ENCODE data around the gene IL1RN.
"Not testable (repeated sequence)": the region's sequence is repeated elsewhere in the genome, so short reads cannot be mapped to it uniquely, and the experiment has no call there.

IL1RN gene, protein sequence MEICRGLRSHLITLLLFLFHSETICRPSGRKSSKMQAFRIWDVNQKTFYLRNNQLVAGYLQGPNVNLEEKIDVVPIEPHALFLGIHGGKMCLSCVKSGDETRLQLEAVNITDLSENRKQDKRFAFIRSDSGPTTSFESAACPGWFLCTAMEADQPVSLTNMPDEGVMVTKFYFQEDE

DNA sequence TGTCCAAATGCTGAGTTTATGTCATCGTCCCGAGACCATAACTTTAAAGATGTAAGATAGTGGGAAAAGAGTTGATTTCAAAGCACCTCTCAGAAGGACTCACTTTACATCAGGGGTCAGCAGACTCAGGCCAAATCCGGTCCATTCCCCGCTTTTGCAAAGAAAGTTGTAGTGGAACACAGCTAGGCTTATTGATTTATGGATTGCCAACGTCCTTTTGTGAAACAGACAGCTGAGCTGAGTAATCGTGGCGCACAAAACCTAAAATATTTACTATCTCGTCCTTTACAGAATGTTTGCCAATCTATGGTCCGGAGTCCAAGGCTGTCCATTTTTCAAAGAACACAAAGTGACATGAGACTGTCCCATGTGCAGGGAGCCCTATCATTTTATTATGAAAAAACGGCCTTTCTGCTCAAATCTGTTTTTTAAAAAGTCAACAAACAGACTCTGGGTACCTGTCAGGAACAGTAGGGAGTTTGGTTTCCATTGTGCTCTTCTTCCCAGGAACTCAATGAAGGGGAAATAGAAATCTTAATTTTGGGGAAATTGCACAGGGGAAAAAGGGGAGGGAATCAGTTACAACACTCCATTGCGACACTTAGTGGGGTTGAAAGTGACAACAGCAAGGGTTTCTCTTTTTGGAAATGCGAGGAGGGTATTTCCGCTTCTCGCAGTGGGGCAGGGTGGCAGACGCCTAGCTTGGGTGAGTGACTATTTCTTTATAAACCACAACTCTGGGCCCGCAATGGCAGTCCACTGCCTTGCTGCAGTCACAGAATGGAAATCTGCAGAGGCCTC is at the start of gene IL1RN:
TSS of gene IL1RN (plus strand) at position 754 of the 801 bp plus-strand sequence. CDS start at position 781, 27 bp downstream.
- no peak for DNase-seq (ENCODE audit: low spot score)

DNA sequence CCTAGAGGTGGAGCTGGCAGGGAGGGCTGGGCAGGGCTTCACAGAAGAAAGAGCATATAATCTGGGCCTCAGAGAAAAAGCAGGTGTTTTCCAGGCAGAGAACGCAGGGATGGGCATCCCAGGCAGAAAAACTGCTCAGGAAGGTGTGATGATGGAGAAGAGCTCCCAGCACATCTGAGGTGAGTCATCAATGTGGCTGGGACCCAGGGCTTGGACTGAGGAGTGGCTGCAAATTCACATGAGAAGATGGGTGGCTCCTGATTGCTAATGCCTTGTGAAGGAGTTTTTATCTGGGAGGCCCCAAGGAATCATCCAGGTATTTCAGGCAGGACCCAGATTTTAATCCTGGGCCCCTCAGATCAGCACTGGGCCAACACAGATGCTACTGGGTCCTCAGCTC is 49.5 kb upstream of the IL1RN start:
- no peak for DNase-seq (ENCODE audit: low spot score)

DNA sequence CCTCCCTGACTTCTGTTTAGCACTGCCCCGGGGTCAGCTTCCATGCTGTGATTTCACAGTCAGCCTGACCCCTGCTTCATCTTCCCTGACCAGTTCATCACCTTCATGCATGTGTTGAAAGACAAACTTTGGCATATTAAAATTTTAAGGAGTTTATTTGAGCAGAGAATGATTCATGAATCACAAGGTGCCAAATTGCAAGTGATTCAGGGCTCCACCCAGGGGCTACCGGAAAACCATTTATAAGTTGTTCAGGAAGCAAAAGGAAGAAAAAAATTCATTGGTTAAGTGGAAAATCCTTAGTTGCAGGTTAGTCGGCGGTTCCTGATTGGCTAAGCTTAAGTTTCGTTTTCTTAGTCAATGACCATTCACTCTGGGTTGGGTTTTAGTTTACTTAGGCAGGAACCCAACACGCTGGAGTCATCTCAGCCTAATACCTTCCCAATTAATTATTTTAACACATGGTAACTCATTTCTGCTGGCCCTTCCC is 49.0 kb upstream of the IL1RN start:
- no peak for DNase-seq (ENCODE audit: low spot score)

GRCh38 chr2:113079131-113079530 is 48.3 kb upstream of the IL1RN start:
- DNase-seq (ENCODE audit: low spot score) = no peak

DNA sequence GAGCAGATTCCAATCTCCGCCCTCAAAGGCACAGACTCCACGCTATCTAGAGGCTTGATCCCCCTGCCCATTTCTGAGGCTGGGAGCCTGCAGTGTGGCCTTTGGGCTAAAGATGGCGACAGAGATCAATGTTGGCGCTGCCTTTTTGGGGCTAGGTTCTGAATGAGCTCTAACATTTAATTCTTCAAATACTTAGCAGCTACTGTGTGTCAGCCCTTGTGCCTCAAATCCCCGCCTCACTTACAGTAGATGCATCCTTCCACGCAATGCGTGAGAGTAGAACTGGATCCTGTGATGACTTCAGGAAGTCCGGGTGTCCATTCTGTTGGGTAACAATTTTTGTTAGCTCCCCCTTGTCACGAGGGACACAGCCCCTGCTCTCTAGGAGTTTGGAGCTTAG is 47.3 kb upstream of the IL1RN start:
- peak; percentile 64 for DNase-seq (ENCODE audit: low spot score)

DNA sequence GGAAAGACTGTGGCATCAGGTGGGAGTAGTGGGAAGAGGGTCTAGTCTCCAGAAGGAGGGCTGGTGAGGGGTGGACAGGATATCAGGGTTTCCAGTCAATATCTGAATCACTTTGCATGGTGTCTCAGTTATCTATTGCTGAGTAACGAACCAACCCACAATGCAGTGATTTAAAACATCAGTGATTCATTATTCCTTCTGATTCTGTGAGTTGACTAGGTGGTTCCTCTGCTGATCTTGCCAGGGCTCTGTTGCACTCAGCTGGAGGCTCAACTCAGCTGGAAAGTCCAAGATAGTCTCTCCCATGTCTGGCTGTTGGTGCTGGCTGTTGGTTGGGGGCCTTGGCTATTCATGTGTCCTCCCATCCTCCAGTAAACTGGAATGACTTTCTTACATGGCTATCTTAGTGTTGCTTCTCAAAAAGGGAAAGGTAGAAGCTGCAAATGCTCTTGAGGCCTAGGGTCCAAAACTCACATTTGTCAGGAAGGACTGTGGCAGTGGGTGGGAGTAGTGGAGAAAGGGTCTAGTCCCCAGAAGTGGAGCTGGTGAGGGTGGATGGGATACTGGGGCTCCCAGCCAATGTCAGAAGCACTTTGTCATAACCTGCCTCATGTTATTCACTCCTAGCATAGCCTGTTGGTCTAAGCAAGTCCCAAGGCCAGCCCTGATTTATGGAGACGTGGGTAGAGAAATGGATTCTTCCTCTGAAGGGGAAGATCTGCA is 45.7 kb upstream of the IL1RN start:
- no peak for DNase-seq (ENCODE audit: low spot score)

DNA sequence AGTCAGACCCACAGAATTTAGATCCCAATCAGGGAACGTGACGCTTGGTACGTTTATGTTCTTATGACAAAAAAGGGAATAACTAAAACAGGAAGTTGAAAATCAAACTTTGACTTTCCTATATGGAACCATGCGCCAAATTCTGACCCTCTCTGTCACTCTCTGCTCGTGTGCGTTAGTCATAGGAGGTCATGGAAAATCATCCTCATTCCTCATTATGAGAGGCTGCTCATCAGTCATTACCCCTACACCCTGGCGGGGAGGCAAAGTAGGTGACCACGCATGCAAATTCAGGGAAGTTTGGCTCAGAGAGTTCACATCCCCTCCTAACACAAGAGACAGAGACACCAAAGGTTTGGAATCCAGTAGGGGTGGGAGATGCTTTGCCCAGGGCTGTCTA is 44.1 kb upstream of the IL1RN start:
- no peak for DNase-seq (ENCODE audit: low spot score)

DNA sequence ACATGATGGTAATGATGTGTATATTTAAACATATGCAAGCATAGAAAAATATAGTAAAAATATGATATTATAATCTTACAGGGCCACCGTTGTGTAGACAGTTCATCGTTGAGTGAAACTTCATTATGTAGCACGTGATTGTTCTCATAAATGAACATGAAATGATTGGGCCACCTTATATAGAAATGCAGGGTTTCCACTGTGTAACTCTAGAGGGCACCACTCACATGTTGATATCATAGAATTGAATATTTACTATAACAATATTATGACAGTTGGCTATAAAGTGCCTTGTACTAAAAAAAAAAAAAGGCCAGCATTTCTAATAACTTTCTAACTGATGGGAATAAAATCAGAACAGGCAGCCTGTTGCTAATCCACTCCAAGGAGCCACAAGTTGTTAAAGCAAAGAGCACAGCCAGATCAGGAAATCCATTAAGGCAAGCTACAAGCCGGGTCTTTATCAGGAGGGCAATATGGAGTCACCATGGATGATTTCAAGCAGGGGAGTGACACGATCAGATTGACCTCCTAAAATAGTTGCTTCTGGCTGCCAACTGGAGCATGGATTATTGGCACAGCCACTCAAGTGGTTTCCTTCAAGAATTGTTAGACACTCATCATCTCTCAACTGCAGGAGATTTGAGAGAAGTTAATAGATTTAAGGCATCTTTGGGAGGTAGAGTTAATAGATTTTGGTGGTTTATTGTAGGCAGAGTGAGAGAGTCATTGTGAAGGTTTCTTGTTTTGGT is 43.0 kb upstream of the IL1RN start:
- peak; percentile 40 for DNase-seq (ENCODE audit: low spot score)

DNA sequence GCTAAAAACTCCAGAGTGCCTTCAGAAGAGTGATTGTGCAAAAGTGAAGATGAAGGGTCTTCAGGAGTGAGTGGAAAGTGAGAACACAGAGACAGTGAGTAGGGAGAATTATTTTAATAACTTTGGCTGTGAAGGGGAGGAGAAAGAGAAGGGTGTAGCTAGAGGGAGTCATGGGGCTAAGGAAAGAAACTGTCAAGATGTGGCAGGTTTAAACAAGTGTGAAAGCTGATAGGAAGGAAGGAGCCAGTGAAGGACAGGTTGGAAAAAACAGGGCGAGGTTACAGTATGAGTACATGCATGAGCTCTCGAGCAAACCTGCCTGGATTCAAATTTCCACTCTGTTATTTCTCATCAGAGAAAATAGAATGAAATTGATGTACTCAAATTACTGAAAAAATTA is 41.9 kb upstream of the IL1RN start:
- DNase-seq (ENCODE audit: low spot score) = no peak

GRCh38 chr2:113088213-113088992 is 39.0 kb upstream of the IL1RN start:
- no peak for DNase-seq (ENCODE audit: low spot score)

- DNase-seq (ENCODE audit: low spot score) = no peak
Measured at GRCh38 chr2:113089916-113090315, 37.5 kb upstream of the IL1RN start.

DNA sequence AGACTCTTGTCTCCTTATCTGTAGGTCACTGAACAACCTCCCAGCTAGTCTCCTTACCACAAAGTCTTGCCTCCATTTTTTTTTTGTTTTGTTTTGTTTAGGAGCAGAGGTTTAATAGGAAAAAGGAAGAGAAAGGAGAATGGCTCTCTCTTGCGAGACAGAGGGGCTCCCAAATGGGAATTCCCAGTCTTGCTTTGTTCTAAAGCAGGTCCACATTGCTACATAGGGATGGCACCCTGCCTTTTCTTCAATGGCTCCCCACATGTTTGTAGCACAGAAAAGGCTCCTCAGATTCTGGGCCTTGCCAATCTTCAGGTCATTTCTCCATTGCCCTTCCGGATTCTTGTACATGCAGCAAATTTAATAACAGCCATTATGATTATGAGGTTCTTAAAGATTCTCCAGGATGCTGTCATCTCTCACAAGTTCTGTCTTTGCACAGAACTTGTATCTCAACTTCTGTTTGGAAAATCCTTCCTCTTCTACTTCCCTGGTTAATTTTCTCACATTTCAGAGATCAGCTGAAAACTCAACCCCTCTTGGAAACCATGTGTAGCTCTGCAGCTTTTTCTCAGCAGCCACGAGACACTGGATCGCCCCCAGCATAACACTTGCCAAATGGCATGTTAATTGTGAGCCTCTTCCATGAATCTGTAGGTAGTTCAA is 36.0 kb upstream of the IL1RN start:
- no peak for DNase-seq (ENCODE audit: low spot score)

GRCh38 chr2:113092864-113093612 is 34.4 kb upstream of the IL1RN start:
- no peak for DNase-seq (ENCODE audit: low spot score)

DNA sequence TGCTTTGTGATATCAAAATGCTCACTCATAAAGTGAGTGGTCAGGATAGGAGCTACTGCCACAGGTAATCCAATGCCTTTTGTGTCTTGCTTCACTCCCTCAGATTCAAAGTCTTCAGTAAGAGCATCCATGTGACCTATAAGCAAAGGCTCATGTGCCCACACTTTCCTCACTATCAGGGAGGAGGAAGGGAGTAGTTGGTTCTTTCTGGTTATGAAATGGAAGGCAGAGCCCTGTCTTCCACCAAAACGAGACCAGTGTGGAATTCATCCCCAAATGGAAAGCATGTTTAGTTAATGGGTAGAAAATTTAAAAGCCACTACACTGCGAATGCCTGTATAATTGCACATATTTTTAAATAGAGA is 33.8 kb upstream of the IL1RN start:
- no peak for DNase-seq (ENCODE audit: low spot score)

DNA sequence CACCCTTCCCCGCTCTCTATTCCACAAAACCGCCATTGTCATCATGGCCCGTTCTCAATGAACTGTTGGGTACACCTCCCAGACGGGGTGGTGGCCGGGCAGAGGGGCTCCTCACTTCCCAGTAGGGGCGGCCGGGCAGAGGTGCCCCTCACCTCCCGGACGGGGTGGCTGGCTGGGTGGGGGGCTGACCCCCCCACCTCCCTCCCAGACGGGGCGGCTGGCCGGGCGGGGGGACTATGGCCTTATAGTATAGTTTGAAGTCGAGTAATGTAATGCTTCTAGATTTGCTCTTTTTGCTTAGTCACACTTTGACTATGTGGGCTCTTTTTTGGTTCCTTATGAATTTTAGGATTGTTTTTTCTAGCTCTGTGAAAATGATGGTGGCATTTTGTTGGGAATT is 31.1 kb upstream of the IL1RN start:
- DNase-seq (ENCODE audit: low spot score) = not testable (repeated sequence)

DNA sequence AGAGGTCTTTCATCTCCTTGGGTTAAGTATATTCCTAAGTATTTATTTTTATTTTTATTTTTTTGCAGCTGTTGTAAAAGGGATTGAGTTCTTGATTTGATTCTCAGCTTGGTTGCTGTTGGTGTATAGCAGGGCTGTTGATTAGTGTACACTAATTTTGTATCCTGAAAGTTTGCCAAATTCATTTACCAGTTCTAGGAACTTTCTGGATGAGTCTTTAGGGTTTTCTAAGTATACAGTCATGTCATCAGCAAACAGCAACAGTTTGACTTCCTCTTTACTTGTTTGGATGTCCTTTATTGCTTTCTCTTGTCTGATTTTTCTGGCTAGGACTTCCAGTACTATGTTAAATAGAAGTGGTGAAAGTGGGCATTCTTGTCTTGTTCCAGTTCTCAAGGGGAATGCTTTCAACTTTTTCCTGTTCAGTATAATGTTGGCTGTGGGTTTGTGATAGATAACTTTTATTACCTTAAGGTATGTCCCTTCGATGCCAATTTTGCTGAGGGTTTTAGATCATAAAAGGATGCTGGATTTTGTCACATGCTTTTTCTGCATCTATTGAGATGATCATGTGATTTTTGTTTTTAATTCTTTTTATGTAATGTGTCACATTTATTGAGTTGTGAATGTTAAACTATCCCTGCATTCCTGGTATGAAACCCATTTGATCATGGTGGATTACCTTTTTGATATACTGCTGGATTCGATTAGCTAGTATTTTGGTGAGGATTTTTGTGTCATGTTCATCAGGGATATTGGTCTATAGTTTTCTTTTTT is 30.4 kb upstream of the IL1RN start:
- not testable (repeated sequence) for DNase-seq (ENCODE audit: low spot score)

DNA sequence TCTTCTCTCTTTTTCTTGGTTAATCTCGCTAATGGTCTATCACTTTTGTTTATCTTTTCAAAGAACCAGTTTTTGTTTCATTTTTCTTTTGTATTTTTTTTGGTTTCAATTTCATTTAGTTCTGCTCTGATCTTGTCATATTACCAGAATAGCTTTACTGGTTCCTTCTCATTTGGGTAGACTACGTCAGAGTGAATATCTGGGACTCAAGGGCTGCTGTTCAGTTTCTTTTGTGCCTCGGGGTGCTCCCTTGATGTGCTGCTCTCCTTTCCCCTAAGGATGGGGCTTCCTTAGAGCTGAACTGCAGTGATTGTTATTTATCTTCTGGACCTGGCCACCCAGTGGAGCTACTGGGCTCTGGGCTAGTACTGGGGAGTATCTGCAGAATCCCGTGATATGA is 29.4 kb upstream of the IL1RN start:
- no peak for DNase-seq (ENCODE audit: low spot score)

- DNase-seq (ENCODE audit: low spot score) = no peak
Measured at GRCh38 chr2:113098532-113098931, 28.9 kb upstream of the IL1RN start.

DNA sequence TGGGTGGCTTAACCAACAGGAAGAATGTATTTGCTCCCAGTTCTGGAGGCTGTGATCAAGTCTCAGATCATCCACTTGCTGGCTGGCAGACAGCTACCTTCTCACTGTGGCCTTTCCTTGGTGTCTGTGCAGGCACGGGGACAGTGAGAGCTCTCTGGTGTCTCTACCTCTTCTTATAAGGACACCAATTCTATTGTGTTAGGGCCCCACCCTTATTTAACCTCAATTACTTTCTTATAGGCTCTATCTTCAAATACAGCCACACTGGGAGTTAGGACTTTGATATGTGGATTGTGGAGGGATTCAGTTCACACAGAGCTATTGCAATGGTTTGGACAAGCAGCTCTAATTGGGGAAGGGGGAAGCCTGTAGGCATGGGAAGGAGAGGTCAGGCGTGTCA is 25.3 kb upstream of the IL1RN start:
- DNase-seq (ENCODE audit: low spot score) = no peak
